Measurements from ENCODE around the gene RAPGEF2. TPM values are rescaled to one million over a fixed set of nuclear protein-coding genes. Genes with fewer than 3 reads are reported as not detected.

Gene RAPGEF2
- total RNA-seq, 2 donors from 2014 or later, result 38.2 to 46.7 TPM

DNA sequence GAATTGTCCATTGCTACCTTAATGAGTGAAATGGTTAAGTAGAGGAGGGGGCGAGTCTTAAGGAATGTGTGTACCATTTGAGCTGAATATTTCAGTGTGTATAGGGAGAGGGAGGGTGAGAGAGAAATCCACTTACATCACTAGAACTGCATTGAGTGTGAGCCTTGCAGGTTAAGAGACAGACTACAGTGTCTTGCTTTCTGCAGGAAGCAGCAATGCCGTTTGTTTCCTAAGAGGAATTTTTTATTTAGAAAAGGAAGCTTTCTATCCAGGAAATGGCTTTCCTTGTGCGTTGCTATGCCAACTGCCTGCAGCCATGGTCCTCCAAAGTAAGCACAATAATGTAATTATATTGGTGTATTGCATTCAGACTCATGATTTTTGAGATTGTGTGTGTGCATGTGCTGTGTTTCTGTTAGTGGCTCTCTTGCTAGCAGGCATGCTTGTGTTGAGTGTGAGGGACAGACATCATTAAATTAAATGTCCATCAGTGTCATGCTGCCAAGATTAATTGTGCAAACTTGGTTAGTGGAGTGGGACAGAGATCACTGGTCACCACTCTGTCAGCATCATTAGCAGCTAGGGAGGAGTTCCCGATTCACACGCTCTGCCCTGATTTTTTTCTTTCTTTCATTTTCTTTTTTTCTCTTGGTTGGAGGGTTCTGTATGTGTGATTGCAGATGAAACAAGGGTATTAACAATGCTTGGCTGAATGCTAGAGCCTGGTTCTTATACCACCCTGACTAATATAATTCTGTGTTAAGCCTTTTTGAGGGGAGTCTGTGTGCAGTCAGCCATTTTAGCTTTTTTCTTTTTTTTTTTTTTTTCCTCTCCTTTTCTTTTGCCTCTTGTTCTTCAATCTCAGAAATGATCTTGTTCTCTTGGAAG, 164.3 kb downstream of the RAPGEF2 start:
- 58 to 72% methylated on average over 5 of the region's 5 CpGs for WGBS, 2 donors
- intact Hi-C loops (cut with DNase I), result no loop called here
- Histone ChIP-seq H3K36me3 (replicated peaks in 1 of 2; ENCODE audit: insufficient read depth in 1 of 2, low read depth in 2 of 2) (no peaks in the 10 kb centered on the region), H3K9me3 (no peaks in the 10 kb centered on the region), H3K4me3 (no peak overlapping the region), H3K4me1 (no peaks in the 10 kb centered on the region), H3K27me3 (no peaks in the 10 kb centered on the region), H3K27ac (no peak overlapping the region)
- DNase-seq (no peak), ATAC-seq (no peak)
- TF ChIP-seq, protein P1, sequence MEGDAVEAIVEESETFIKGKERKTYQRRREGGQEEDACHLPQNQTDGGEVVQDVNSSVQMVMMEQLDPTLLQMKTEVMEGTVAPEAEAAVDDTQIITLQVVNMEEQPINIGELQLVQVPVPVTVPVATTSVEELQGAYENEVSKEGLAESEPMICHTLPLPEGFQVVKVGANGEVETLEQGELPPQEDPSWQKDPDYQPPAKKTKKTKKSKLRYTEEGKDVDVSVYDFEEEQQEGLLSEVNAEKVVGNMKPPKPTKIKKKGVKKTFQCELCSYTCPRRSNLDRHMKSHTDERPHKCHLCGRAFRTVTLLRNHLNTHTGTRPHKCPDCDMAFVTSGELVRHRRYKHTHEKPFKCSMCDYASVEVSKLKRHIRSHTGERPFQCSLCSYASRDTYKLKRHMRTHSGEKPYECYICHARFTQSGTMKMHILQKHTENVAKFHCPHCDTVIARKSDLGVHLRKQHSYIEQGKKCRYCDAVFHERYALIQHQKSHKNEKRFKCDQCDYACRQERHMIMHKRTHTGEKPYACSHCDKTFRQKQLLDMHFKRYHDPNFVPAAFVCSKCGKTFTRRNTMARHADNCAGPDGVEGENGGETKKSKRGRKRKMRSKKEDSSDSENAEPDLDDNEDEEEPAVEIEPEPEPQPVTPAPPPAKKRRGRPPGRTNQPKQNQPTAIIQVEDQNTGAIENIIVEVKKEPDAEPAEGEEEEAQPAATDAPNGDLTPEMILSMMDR (IDR thresholded peaks at IDR 0.05), result no peak
- TF ChIP-seq POLR2A (IDR thresholded peaks at IDR 0.05), result no peak

DNA sequence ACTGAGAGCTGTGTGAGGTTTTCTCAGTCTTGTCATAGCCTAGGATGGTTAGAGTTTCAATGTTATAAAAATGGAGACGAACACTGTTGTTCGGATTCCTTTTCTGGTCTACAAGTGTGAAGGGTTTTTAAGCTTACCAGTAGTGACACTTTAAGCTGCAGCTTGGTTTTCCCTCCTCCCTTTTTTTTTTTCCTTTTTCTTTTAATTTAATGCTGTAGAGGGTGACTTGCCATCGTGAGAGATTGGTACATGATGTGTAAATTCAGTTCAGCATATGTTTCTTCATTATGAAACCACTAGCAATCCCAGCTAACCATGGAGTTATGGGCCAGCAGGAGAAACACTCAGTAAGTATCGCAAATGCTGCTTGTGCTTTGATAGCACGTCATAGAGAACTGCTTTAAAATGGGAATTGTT, 165.0 kb downstream of the RAPGEF2 start:
- TF ChIP-seq POLR2A (IDR thresholded peaks at IDR 0.05), result no peak
- TF ChIP-seq, protein P1 (IDR thresholded peaks at IDR 0.05), result no peak
- no peaks in the 10 kb centered on the region for H3K27me3 ChIP-seq
- H3K4me3 ChIP-seq, result no peak overlapping the region
- WGBS, 2 donors, result 84 to 87% methylated on average over 5 of the region's 5 CpGs
- H3K4me1 ChIP-seq, result peaks cover 5% of the 10 kb centered on the region
- H3K27ac ChIP-seq, result no peak overlapping the region
- intact Hi-C loops (cut with DNase I), result no loop called here
- H3K9me3 ChIP-seq, result no peaks in the 10 kb centered on the region
- DNase-seq (no peak), ATAC-seq (no peak)
- H3K36me3 ChIP-seq (replicated peaks in 1 of 2; ENCODE audit: insufficient read depth in 1 of 2, low read depth in 2 of 2), result no peaks in the 10 kb centered on the region

DNA sequence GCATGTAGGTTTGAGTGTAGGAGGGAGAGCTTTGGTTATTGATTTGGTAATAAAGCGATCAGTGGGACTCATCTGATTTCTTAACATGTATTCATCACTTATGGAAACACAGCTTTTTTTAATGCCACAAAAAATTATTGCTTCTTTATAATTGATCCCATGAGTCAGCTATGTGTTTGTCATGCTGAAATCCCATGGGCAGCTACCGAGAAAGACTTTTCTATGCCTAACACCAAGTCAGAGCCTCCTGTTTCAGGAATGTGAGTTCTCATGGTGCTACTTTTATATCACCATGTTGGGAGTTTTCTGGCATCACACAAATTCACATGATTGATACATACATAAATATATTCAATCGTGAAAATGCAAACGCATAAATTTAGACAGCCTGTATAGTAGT, 165.7 kb downstream of the RAPGEF2 start:
- Histone ChIP-seq H3K36me3 (replicated peaks in 1 of 2; ENCODE audit: insufficient read depth in 1 of 2, low read depth in 2 of 2) (no peaks in the 10 kb centered on the region), H3K9me3 (no peaks in the 10 kb centered on the region), H3K27me3 (no peaks in the 10 kb centered on the region), H3K4me1 (peaks cover 9% of the 10 kb centered on the region), H3K27ac (no peak overlapping the region), H3K4me3 (no peak overlapping the region)
- TF ChIP-seq POLR2A (IDR thresholded peaks at IDR 0.05), result no peak
- TF ChIP-seq, protein P1 (IDR thresholded peaks at IDR 0.05), result no peak
- ATAC-seq, result no peak
- no peak for DNase-seq
- WGBS, 2 donors, result 71 to 89% methylated on average over 4 of the region's 4 CpGs
- intact Hi-C loops (cut with DNase I), result no loop called here

DNA sequence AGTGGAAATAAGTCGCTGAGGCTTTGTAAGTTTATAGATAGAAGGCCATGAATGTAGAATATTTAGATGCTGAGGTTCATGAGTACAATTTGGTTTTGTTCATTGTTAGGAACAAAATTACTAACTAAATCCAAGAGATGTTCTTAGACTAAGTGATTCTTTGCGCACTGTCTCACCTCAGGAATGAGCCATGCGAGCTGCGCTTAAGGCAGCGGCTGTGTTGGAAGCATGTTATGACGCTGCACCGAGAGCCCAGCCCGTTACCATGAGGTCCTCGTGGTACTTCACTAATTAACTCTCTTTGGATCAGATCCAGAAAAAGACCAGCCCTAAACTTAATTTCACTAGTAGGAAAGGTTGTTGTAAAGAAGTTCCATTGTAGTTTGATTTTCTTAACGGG, 166.2 kb downstream of the RAPGEF2 start:
- TF ChIP-seq POLR2A (IDR thresholded peaks at IDR 0.05), result no peak
- TF ChIP-seq, protein P1 (IDR thresholded peaks at IDR 0.05), result no peak
- 95 to 97% methylated on average over 10 of the region's 10 CpGs for WGBS, 2 donors
- Histone ChIP-seq H3K4me1 (peaks cover 9% of the 10 kb centered on the region), H3K9me3 (no peaks in the 10 kb centered on the region), H3K4me3 (no peak overlapping the region), H3K36me3 (replicated peaks in 1 of 2; ENCODE audit: insufficient read depth in 1 of 2, low read depth in 2 of 2) (no peaks in the 10 kb centered on the region), H3K27me3 (no peaks in the 10 kb centered on the region), H3K27ac (no peak overlapping the region)
- intact Hi-C loops (cut with DNase I), result no loop called here
- ATAC-seq, result no peak
- no peak for DNase-seq

DNA sequence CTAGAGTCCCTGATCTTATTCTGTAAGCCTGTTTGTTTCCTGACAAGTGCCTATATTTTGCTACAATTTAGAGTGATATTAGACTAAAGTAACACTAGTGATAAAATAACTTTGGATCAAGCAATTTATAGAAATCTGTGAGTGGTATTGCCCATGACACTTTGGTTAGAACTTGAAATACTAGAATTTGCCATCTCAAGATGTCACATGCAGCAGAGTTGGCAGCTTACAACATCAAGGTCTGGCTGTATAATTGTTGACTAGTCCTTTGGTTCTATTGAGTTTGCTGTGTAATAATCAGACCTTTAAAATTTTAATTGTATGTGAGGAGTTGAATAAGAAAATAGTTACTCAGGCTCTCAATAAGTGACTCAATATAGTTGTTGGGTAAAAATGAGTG, 167.1 kb downstream of the RAPGEF2 start:
- Histone ChIP-seq H3K27ac (no peak overlapping the region), H3K4me1 (peaks cover 9% of the 10 kb centered on the region), H3K27me3 (no peaks in the 10 kb centered on the region), H3K36me3 (replicated peaks in 1 of 2; ENCODE audit: insufficient read depth in 1 of 2, low read depth in 2 of 2) (no peaks in the 10 kb centered on the region), H3K4me3 (no peak overlapping the region), H3K9me3 (no peaks in the 10 kb centered on the region)
- intact Hi-C loops (cut with DNase I), result no loop called here
- ATAC-seq (no peak), DNase-seq (no peak)
- TF ChIP-seq, protein P1 (IDR thresholded peaks at IDR 0.05), result no peak
- no peak for TF ChIP-seq POLR2A (IDR thresholded peaks at IDR 0.05)
